ENCODE data around the gene GHRL. TPM values are rescaled to one million over a fixed set of nuclear protein-coding genes. Genes with fewer than 3 reads are reported as not detected.

Gene GHRL
- total RNA-seq, 4 donors from 2014 or later, result 11.3 TPM; not detected in 3

GRCh38 chr3:10248984-10249748, 43.6 kb downstream of the GHRL start:
- no peak for TF ChIP-seq CTCF (IDR thresholded peaks at IDR 0.05; ENCODE audit: low read depth)

GRCh38 chr3:10248184-10248983, 44.4 kb downstream of the GHRL start, which contains the start of gene TATDN2:
TSS of gene TATDN2 (plus strand) at chr3:10248459. CDS start at chr3:10249201, 742 bp downstream.
- TF ChIP-seq CTCF (IDR thresholded peaks at IDR 0.05; ENCODE audit: low read depth), result no peak

GRCh38 chr3:10247679-10248183, 45.0 kb downstream of the GHRL start:
- TF ChIP-seq CTCF (IDR thresholded peaks at IDR 0.05; ENCODE audit: low read depth), result no peak

- no peak for TF ChIP-seq CTCF (IDR thresholded peaks at IDR 0.05; ENCODE audit: low read depth)
These were observed 47.5 kb downstream of the GHRL start for GRCh38 chr3:10245081-10245712.

- no peak for TF ChIP-seq CTCF (IDR thresholded peaks at IDR 0.05; ENCODE audit: low read depth)
These were observed 48.7 kb downstream of the GHRL start for GRCh38 chr3:10244009-10244408.

- TF ChIP-seq CTCF (IDR thresholded peaks at IDR 0.05; ENCODE audit: low read depth), result no peak
These were observed 50.3 kb downstream of the GHRL start for GRCh38 chr3:10242182-10243065.

All from subcutaneous adipose tissue (tissue), 4 donors.